Endometrial microvascular endothelial cells (primary cell): ENCODE measurements around the gene USP3. TPM values are rescaled to one million over a fixed set of nuclear protein-coding genes. Genes with fewer than 3 reads are reported as not detected.

ENCODE experiments used
- in situ Hi-C: cut with HindIII; loops from 2 replicates; pipeline ENCODE4 v1.10.0; 2017; ENCODE audit warnings: low sequenced_read_pairs, low pct_unique_long_range_greater_than_20kb; ENCODE audit errors: inconsistent ontology term
- total RNA-seq: library from RNA; depleted of rRNA; stranded (reverse); fragments of >200 nt; gene quantifications from one replicate; pipeline ENCODE4 v1.2.3, GENCODE V29; 2015; ENCODE audit errors: inconsistent ontology term

Gene USP3
- total RNA-seq, 1 donor from 2014 or later = 35.1 TPM

DNA sequence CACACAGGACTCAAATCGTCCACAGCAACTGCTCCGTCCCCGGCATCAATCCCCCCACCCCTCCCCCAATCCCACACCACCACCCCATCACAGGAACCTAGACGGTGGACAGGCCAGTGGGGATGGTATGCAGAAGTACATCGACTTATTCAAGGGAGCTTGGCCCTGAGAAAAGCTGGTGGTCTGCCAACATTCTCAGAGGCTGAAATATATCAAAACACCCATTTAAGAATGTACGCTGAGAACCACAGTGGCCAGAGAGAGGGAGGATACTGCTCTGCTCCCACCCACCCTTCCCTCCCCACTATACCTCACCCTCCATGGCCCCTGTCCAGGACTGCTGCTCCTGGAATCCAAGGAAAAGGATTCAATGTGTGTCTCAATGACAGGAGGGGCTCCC is 12.4 kb upstream of the USP3 start:
- in situ Hi-C loops = no loop called here

DNA sequence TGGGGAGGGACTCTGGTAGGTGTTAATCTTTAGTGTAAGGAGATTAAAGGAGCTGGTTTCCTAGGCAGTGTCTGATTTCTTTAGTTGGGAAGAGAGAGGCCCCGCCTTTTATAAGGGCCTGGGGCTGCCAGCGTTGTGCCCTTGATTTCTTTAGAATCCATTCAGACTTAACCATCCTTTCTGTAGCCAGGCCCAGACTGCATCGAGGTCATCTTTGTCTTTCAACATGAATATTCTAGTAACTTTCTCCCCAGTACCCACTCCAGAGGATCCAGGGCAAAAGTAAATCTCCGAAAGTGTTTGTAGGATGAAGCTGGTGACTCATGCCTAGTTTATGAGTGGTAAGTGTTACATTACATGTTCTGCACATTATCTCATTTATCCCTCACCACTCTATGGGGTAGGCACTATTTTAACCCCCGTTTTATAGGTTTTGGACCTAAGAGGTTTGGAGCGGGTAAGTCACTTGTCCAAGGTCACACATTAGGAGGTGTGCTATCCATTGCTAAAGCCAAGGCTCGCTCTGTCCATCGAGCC is 11.8 kb upstream of the USP3 start:
- in situ Hi-C loops = no loop called here

DNA sequence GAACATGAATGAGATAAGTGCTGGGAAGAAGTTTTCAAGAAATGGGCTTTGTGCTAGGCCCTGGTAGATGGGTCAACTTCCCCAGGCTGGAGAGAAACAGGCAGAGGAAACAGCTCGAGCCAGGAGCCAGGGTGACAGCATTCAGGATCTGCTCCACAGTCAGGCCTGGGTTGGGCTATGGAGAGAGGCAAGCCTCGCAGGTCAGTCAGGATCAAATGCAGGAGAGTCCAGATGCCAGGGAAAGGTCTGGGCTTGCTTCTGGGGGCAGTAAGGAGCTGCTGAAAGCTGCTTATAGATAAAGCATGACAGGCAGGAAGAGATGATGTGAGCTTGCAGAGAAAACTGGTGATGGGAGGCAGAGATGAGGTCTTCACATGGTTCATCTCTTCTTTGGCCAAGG is 11.0 kb upstream of the USP3 start:
- in situ Hi-C loops = no loop called here

DNA sequence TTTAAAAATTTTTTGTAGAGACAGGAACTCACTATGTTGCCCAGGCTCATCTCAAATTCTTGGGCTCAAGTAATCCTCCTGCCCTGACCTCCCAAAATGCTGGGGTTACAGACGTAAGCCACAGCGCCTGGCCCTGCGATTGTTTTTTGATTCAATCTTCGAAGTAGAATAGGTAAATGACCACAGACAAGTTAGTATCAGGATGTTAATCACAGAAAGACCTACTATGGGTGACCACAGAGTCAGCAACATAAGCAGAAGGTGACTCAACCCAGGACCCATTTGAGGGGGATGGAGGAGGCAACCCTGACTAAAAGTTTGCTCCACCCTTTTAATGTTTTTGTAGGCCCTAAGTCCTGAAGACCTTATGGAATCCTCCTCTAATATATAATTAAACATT is 10.0 kb upstream of the USP3 start:
- in situ Hi-C loops = no loop called here

DNA sequence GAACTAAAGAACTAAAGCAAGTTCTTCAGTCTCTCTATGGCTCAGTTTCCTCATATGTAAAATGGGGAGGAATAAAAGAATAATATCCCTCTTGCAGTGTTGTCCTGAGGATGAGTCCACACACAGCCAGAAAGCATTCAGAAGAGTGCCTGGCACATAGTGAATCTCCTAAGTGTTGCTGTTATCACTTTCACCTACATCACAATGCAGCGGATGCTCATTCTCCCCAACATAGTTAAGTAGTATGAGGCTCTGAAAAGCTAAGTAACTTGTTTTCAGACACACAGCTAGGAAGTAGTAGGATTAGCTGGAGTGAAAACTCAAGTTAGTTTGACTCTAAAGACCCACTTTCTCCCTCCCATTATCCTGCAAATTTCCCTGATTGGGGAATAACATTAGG is 9.1 kb upstream of the USP3 start:
- in situ Hi-C loops = no loop called here

DNA sequence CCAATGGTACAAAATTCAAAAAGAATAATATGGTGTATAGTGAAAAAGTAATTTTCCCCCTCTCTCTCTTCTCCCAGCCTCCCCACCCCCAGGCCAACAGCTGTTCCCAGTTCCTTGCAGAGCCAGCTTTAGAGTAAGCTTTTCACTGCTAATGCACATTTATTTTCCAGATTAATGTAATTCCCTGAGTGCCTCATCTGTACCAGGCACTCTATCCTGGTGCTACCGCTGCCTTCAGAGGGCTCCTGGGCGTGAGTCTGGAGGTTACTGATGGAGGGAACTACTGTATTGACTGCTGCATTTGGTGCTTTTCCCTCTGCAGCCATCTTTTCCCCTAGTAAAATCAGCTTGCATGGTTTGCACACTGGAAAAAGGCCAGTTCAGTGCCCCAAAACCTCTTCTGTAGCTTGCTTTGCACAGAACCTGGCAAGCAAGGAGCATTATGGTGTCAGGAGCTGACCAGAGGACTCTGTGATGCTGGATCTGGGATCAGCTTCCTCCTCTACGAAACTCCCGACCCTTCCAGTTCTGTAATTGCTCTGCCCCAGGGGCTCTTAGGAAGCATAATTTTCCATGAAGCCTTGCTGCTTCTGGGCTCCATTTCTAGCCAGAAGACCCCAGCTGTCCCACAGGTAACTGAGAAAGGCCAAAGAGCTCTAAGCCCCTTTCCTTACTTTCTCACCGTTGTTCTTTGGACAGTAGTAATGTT is 8.5 kb upstream of the USP3 start:
- in situ Hi-C loops = no loop called here

DNA sequence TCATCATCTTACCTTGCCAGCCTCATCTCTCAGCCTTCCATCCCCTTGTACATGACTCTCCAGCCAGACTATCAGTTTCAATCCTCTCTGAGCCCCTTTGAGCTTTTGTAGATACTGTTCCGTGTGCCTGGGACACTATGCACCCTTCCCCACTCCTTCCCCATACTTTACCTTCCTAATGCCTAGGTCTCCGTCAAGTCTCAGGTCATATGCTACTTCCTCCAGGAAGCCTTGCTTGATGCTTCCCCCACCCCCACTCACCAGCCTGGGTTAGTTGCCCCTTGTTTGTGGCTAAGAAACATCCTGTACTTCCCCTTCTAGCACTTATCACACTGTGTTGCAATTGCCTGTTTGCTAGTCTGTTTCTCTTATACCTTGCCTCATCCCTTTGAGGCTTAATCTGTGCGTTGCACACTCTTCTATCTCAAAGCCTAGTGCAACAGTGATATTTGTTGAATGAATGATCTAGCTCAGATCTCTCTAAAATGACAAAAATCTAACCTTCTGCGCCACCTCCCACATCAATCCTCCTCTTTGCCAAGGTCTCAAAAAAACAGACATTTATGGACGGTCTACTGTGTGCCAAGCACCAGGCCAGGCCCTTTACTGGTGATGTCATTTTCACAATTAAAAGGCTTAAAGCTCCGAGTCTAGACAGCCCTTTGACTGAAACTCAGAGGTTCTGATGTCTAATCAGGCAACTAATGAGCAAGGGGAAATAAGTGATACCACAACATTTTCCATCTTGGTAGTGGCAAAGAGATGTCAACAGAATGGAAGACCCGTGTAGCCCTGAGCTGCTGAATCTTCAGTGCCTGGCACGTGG is 6.5 kb upstream of the USP3 start:
- in situ Hi-C loops = no loop called here

DNA sequence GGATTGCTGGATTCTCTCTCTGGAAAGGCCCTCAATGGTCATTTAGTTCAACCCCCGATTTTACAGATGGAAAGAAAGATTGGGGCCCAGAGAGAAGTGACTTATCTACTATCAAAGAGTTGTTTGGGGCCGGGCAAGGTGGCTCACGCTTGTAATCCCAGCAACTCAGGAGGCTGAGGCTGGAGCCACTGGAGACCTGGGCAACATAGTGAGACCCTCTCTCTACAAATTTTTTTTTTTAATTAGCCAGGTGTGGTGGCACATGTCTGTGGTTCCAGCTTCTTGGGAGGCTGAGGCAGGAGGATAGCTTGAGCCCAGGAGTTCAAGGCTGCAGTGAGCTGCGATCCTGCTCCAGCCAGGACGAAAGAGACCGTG is 5.2 kb upstream of the USP3 start:
- in situ Hi-C loops = no loop called here

DNA sequence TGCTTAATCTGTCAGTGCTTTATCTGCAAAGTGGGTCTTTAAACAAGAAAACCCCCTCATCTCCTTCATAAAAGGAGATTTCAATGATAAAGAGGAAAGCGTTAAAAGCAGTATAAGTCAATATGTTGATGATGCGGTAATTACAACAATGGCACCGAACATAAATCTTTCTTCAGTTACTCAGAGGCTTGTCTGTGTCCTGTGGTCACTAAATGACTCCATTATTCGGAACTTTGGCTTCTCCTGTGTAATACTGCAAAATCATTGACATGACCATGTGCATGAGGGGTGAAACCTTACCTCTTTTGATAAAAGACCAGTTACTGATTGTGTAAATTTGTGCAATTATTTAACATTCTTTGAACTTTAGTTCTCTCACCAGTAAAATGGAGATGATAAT is 4.8 kb upstream of the USP3 start:
- in situ Hi-C loops = no loop called here

DNA sequence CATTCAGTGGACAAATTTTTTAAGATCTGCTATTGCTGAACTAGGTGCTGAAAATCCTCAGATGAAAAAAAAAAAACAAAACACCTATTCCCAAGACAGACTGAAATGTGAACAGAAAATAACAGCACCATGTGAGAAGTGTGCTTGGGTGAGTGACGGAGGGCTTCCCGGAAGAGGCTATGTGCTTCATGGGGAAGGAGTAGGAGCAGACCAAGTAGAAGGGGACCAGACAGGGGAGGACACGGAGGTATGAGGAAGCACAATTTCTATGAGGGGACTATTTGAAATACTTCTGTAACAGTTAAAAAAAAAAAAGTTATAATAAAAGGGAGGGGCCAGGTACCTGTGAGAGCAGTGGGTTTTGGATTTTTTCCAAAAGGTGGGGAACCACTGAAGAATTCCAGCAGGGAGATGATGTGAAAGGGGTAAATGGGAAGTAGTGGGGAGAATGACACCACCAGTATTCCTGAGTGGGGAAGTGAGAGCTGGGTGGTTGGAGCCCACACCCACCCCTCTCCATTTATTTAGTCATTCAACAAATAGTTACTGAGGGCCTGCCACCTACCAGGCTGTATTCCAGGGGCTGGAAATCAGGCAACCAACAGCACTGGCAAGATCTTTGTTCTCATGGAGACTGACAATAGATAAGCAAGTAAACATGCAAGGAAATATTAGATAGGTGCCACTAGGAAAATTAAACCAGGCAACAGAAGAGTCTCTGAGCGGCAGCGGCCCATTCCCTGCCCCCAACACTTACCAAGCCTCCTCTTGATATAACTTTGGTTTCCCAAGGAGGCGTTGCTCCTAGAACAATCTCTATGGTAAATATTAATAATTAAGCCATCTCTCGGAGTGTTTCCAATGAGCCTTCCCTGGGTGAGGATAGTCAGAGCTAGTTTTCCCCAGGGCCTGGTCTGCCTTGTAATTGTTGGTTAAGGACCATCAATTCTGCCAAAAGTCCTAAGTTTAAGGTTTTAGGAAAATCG is 3.8 kb upstream of the USP3 start:
- in situ Hi-C loops = no loop called here

DNA sequence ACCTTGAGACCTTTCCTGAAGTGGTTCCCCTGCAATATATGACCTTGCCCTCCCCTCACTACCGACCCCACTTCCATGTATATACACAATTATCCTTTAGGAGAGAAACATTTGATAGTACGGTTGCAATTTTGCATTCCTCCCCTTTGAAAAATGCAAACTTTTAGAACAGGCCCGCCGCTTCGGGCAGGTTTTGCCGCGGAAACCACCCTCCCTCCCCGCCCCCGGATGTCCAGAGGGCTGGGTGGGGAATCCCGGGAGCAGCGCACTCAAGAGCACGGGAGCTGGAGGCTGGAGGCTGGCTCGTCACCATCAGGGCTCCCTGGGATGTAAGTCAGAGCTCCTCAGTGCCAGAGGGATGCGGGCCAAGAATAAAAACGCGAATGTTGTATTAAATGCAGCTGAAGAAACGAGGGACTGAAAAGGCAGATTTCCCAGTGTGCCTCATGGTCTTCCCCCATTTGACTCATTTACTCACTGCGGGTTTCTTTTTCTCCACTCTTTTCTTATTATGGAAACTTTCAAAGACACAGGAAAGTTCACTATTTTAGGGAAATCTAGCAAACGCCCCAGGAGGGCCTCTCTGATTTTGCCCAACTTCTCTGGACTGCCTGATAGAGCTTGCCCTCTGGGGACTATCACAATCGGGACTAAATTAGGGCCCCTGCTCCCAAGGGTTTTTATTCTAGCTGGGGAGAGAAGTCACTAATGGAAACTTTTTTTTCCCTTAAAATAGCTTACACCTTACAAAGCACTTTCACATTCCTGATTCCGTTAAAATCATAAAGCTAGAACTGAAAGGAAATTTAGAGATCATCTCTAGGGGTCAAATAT is 2.9 kb upstream of the USP3 start:
- in situ Hi-C loops = no loop called here

DNA sequence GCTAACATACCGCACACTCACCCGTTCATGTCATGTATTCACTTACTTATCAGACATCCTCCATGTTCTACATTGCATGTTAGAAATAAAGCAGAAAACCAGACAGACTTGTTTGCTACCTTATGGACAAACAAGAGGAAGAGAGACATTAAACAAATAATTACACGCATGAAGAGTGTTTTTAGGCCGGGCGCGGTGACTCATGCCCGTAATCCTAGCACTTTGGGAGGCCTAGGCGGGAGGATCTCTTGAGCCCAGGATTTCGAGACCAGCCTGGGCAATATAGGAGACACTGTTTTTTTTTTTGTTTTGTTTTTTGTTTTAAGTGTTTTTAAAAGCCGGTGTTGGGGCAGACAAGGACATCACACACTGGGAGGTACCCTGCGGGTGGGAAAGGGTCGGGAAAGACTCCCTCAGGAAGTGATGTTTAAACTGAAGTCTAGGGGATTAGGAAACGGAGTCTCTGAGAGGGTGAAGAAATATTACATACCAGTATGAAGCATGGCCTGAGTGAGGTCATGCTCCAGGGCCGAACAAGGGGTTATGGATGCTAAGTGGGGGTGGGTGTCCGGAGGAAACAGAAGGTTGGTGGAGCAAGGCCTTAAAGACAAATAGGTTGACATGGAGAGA is 2.1 kb upstream of the USP3 start:
- in situ Hi-C loops = no loop called here

DNA sequence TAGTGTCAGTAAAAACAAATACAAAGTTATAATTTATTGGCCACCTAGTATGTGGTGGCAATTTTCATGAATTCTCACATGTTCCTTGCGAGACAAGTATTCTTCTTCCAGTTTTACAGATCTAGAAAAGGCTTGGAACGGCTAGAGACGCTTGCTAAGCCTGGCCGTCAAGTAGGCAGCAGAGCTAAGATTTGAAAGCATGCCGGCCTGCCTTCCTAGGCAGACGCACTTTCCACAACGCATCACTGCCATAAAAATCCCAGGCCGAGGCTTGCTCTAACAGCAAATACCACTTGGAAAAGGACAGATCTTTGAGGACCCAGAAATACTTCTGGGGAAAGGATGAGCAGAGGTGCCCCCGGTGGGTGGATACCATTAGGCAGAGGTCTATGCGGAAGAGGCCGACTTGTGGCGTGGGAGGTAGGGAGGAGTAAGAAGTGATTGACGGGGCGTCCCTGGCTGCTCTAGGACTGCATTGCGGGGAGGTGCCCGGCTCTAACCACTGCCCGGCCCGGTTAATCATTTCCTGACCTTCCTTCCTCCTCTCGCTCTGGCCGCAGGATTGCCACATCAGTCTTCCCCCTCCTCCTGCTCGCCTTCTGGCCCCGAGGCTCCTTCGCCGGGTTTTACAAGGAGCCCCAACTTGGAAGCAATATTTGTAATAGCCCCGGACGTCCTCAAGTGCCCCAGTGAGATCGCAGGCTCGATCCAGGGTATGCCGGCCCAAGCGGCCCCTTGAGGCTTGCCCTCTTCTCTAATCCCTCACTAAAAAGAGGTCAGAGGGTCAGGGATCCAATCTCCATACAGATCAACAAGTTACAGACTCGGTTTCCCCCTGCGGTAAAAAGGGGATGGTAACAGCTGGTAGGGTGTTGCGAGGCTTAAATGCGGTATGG is 1.3 kb upstream of the USP3 start:
- in situ Hi-C loops = no loop called here

DNA sequence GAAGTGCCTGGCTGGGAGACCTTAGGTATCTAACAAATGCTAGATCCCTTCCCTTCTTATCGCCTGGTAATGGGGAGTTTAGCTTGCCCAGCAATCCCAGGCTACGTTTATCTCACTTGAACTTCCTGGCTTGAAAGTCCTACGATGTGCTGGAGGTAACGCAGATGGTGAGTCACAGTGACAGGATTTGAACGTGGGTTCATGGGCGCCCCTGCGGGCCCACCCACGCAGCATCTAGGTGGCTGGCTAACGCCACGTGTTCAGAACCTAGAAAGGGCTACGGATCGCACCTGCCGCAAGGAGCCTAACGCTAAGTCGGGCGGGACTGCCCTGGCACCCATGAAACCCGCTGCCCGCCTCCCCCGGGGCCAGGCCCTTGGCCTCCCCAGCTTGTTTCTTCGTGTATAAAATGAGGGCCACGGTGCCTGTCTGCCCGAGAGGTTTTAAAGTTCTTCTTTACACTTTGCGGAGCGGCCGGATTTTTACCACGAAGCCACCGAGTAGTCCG is 600 bp upstream of the USP3 start:
- in situ Hi-C loops = no loop called here

DNA sequence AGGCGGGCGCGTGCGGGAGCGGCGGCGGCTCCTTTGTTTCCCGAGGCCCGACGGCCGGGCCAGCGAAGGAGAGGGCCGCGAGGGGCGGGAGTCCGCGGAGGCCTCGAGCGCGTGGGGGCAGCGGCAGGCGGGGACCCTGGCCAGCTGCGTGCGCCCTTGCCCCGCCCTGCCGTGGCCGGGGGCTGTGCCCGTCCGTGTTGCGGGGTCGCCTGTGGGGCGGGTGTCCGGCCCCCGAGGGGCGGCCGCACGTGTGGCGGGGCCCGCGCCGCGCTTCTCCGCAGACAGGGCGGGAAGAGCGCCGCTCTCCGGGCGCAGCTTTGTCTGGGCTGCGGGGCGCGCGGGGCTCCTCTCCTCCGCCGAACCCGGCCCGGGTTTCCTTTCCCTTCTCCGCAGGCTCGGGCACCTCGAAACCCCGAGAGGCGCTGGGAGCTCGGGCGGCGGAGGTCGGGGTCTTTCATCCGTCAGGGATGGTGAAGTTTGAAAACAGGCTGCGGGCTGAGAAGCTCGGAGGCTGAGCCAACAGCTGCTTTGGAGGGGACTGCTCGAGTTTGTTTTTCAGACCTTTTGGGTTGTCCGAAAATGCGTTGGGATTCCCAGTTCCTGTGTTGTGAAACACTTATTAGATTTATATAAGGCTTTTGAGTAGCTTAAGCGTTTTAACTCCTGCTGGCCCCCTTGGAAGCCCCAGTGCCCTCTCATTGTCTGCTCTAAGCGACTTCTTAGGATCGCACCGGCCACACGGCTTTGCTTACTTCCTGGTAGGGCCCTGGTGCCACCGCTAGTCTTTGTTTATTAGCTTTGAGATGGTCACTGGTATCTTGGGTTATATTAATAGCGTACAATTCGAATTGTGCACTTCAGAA is 817 bp downstream of the USP3 start:
- in situ Hi-C loops = no loop called here

DNA sequence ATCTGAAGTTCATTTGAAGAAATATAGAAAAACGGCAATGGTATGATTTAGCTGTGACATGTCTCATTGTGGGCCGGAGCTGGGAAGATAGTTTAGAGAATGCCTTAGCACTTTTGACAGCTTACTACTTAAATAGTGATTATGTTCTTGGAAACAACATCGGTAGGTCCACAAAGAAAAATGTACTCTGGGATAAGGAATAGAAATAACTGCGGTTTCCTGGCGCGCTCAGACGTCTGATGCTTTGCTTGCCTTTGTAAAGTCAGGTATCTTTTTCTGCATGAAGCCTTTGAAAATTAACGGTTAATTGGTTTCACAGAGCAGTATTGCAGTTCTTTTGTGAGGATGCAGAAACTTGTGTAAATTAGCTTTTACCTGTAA is 1.4 kb downstream of the USP3 start:
- in situ Hi-C loops = no loop called here
